D721Med (cell line): ENCODE results near the gene TAF13.

Experiments used
- DNase-seq: peaks from one replicate; pipeline ENCODE4 v3.0.0; 2011; ENCODE audit warnings: low spot score; ENCODE audit not compliant: insufficient read length
- FAIRE-seq: peaks from 2 replicates; lab custom pipeline; 2011; peaks lifted over from hg19 to GRCh38; lab: Jason Lieb, UNC
- TF ChIP-seq, protein P1 (sequence below): IDR thresholded peaks from 2 replicates; pipeline ENCODE4 v1.5.1; 2012; ENCODE audit warnings: mild to moderate bottlenecking, control low read depth; ENCODE audit not compliant: insufficient read depth; ENCODE audit errors: missing control alignments

Gene TAF13

DNA sequence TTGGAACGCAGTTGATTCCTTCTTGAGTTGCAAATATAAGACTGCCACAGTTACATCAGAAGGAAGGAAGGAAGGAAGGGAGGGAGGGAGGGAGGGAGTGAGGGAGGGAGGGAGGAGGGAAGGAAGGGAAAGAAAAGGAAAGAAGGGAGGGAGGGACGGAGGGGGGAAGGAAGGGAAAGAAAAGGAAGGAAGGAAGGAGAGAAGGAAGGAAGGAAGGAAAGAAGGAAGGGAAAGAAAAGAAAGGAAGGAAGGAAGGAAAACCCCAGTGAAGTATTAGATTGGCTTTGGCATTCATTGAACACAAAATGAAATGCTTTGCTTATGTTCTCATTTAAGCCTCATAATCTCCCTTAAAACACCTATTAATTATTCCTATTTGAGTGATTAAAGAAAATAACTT lies 27.5 kb downstream of the TAF13 start:
- TF ChIP-seq, protein P1, sequence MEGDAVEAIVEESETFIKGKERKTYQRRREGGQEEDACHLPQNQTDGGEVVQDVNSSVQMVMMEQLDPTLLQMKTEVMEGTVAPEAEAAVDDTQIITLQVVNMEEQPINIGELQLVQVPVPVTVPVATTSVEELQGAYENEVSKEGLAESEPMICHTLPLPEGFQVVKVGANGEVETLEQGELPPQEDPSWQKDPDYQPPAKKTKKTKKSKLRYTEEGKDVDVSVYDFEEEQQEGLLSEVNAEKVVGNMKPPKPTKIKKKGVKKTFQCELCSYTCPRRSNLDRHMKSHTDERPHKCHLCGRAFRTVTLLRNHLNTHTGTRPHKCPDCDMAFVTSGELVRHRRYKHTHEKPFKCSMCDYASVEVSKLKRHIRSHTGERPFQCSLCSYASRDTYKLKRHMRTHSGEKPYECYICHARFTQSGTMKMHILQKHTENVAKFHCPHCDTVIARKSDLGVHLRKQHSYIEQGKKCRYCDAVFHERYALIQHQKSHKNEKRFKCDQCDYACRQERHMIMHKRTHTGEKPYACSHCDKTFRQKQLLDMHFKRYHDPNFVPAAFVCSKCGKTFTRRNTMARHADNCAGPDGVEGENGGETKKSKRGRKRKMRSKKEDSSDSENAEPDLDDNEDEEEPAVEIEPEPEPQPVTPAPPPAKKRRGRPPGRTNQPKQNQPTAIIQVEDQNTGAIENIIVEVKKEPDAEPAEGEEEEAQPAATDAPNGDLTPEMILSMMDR: no peak
- no peak for DNase-seq
- FAIRE-seq: no peak

DNA sequence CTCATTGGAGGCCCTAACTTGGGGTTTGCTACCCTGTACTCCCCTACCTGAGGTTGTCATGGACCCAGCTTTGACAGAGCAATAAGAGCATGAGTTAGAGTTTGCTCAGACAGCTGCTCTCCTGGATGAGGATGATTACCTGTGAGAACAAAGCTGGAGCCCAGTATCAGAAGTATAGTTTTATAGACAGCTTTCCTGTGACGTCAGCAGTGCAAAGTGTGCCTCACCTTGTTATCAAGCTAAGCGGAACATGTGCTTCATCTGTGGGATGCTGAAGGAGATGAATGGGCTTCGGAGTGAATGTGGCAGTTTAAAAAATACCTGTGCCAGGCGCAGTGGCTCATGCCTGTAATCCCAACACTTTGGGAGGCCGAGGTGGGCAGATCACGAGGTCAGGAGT lies 28.5 kb downstream of the TAF13 start:
- DNase-seq (no peak), FAIRE-seq (no peak)
- TF ChIP-seq, protein P1: no peak

DNA sequence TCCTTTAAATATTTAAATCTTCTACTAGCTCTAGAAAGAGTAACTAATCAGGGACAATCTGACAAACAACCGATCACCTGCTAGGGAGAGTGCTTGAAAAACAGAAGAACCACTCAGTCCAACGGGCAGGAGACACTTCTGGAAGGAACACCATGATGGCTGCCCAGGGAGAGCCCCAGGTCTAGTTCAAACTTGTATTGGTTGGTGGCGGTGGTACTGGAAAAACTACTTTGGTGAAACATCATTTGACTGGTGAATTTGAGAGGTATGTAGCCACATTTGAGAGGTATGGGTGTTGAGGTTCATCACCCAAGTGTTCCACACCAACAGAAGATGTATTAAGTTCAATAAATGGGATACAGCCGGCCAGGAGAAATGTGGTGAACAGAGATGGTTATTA lies 29.1 kb downstream of the TAF13 start:
- no peak for DNase-seq
- no peak for FAIRE-seq
- TF ChIP-seq, protein P1: no peak

DNA sequence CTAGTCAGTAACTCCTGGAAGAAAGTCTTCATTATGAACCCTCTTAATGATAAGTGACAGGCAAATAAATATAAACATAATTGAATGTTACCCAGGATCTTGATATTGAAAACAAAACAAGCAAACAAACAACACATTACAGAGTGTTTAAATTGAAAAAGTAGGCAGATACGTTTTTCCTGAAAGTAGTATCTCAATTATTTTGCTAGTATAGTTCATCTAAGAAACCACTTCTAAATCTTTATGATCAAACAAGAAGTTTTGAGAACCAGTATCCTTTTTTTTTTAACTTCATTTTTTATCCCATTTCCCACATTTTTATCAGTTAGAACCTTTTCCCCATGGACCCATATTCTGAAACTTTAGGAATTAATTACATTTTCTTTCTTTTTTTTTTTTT lies 30.2 kb downstream of the TAF13 start:
- DNase-seq (no peak), FAIRE-seq (no peak)
- TF ChIP-seq, protein P1: no peak

DNA sequence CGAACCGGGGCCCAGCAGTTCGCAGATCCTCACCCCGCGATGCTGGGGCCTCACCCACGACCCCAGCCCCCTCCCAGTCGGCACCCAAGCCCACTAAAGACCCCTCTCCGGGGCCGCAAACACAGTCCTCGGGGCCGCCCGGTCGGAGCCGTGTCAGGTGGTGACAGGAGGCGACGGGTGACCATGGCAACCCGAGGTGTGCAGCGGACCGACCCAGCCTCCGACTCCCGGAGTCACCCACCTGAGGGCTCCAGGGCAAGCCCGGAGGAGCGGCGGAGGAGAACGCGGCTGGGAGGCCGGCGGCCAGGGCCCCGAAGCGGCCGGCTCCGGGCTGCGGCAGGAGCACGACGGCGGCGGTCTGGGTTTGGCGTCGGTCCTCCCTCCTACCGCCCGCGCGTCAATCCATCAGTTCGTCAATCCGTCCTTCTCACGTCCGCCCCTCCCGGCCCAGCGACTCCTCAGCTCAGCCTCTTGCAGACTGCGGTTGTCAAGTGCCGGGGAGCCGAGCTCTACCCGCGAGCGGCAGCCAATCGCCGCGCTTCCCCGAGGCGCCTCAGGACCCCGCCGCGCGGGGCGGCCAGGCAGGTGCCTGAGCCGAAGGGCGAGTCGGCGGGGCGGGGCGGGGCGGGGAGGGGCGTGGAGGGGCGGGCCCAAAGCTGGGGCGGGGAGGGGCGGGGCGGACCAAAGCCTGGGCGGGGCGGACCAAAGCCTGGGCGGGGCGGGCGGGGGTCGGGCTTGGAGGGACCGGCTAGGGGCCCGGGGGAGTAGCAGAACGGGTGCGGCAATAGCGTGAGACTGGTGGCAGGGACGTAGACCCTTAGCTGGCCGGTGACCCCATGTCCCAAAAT lies 34.0 kb downstream of the TAF13 start, which contains the start of gene WDR47:
TSS of gene WDR47 (minus strand) at position 482 of the 848 bp plus-strand sequence. CDS start 18,590 bp downstream, outside the sequence.
- DNase-seq (peak; percentile 89), FAIRE-seq (no peak)
- TF ChIP-seq, protein P1: no peak

DNA sequence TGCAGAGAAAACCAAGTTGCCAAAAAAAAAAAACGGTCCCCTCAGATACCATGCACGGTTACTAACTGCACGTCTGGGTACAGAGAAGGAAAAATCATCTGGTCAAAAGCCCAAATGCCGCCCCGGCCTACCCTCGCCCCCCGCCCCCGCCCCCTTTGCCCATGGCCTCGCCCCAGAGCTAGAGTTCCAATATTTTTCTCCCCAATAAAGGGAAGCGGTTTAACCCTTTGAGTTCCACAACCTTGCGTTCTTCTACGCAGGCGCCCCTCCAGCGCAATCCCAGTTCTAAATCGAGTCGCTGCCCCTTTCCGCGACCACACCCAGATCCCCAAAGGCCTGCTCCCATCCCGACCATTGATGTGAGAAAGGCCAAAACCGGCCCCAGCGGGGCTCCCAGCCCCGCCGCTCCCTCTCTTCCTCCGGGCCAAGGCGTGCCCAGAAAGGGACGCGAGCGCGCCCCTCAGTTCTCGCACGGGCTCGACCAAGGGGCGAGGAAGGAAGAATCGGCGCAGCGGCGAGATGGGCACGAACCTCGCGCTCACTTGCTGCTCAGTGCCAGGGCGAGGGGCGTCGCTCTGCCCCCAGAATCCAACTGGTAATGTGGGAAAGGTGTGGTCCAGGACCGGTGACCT lies 34.7 kb downstream of the TAF13 start:
- FAIRE-seq (no peak), DNase-seq (no peak)
- TF ChIP-seq, protein P1: no peak

DNA sequence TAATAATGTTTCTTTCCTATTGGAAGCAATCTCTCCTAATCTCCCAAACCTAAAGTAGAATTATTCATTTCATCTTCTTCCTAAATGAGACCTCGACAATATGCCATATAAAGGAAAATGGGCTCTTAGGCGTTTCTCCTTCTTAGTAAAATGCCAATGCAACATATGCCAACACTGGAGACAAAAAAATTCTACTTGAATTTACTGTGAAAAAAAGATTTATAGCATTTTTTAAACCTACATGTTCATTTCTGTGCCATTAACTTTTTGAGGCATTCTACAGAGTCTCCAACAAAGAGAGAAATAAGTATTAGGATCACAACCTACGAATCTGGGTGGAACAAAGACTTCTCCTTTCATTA lies 35.2 kb downstream of the TAF13 start:
- DNase-seq (no peak), FAIRE-seq (no peak)
- TF ChIP-seq, protein P1: no peak
